ENCODE results near the gene GFPT2.
A peak's percentile ranks its signal among the peaks of the same experiment; 100 is the strongest.

The GFPT2 gene

DNA sequence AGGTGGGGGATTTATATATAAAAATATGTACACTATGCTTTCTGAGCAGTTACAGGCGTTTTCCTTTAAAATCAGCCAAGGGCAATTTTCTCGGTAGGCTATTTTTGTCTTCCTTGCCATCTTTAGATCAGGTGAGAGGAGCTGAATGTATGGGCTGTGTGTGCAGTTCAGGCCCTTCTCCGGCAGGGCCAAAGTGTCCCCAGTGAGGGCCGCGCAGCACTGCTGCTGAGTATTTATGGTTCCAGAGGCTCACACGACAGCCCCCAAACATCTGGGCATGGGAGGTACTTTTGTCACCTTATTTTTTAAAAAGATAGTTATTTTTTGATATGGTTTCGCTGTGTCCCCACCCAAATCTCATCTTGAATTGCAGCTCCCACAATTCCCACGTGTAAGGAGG, 11.5 kb downstream of the GFPT2 start:
- TF ChIP-seq, protein P1, sequence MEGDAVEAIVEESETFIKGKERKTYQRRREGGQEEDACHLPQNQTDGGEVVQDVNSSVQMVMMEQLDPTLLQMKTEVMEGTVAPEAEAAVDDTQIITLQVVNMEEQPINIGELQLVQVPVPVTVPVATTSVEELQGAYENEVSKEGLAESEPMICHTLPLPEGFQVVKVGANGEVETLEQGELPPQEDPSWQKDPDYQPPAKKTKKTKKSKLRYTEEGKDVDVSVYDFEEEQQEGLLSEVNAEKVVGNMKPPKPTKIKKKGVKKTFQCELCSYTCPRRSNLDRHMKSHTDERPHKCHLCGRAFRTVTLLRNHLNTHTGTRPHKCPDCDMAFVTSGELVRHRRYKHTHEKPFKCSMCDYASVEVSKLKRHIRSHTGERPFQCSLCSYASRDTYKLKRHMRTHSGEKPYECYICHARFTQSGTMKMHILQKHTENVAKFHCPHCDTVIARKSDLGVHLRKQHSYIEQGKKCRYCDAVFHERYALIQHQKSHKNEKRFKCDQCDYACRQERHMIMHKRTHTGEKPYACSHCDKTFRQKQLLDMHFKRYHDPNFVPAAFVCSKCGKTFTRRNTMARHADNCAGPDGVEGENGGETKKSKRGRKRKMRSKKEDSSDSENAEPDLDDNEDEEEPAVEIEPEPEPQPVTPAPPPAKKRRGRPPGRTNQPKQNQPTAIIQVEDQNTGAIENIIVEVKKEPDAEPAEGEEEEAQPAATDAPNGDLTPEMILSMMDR (conservative IDR thresholded peaks at IDR 0.05; ENCODE audit: low read depth, low read length), result no peak
- DNase-seq (ENCODE audit: low read depth), result no peak
- H3K4me3 ChIP-seq (ENCODE audit: low read depth, low read length), result no peak overlapping the region

DNA sequence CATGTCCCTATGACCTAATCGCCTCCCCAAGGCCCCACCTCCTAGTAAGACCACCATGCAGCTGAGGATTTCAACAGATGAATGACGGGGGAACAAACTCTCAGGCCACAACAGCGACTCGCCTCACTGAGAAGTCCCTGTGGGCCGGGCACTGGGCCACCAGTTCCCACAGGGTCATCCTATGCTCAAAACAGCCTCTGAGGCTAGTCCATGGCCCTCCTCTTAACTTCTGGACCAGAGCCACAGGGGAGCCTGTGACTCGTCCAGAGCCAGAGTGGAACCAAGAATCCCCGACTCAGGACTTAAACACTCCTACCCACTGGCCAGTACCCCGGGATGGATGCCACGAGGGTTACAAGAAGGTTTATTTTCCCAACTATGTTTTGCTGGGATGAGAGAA, 12.3 kb downstream of the GFPT2 start:
- H3K4me3 ChIP-seq (ENCODE audit: low read depth, low read length), result no peak overlapping the region
- TF ChIP-seq, protein P1 (conservative IDR thresholded peaks at IDR 0.05; ENCODE audit: low read depth, low read length), result no peak
- no peak for DNase-seq (ENCODE audit: low read depth)

DNA sequence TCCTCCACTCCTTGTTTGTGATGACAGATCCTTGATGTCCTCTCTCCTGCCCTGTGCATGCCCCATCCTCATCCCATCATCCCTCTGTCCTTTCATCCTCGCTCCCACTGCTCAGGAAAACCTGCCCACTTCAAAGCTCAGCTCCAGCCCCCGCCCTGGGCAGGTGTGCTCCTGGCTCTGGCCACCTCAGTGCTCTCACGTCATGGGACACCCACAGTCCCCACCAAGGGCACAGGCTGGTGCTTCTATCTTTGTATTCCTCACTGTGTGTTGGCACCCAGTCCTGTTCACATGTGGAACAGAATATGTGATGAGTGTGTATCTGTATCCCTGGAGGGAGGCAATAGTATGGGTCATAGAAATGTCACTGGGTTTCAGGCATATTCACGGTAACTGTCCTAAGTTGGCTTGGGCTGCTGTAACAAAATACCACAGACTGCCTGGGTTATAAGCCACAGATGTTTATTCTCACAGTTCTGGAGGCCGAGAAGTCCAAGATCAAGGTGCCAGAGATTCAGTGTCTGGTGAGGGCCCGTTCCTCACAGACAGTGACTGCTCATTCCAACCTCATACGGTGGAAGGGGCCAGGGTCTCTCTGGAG, 13.5 kb downstream of the GFPT2 start:
- peak; percentile 53 for DNase-seq (ENCODE audit: low read depth)

DNA sequence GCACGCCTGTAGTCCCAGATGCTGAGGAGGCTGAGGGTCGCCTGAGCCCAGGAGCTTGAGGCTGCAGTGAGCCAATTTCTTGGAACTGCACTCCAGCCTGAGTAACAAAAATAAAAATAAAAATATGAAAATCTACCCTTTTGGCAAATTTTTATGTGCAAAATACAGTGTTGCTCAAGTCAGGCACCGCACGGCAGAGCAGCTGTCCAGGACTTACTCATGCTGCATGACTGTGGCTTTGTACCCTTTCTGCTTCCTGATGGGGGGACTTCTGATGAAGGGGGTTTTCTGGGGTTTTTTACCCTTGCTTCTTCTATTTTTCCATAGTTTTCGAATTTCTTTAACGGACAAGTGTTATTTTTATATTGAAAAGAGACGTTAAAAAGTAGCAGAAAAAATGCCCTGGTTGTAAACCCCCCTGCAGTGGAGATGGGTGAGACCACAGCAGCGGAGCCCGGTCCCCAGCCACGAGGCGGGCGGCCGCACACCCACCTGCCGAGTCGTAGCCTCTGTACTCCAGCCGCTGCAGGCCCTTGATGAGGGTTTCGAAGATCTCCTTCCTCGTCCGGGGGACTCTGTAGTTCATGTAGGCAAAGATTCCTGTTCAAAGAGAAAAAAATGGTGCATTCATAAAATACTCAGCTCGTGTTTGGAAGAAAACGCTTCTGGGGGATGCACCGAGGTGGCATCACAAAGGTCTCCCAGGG, 15.0 kb downstream of the GFPT2 start:
- TF ChIP-seq, protein P1 (conservative IDR thresholded peaks at IDR 0.05; ENCODE audit: low read depth, low read length), result no peak
- H3K4me3 ChIP-seq (ENCODE audit: low read depth, low read length), result no peak overlapping the region
- DNase-seq (ENCODE audit: low read depth), result peak; percentile 67

More for the DNA sequence above, 13.5 kb downstream of the GFPT2 start:
- no peak overlapping the region for H3K4me3 ChIP-seq (ENCODE audit: low read depth, low read length)
- TF ChIP-seq, protein P1 (conservative IDR thresholded peaks at IDR 0.05; ENCODE audit: low read depth, low read length), result no peak

DNA sequence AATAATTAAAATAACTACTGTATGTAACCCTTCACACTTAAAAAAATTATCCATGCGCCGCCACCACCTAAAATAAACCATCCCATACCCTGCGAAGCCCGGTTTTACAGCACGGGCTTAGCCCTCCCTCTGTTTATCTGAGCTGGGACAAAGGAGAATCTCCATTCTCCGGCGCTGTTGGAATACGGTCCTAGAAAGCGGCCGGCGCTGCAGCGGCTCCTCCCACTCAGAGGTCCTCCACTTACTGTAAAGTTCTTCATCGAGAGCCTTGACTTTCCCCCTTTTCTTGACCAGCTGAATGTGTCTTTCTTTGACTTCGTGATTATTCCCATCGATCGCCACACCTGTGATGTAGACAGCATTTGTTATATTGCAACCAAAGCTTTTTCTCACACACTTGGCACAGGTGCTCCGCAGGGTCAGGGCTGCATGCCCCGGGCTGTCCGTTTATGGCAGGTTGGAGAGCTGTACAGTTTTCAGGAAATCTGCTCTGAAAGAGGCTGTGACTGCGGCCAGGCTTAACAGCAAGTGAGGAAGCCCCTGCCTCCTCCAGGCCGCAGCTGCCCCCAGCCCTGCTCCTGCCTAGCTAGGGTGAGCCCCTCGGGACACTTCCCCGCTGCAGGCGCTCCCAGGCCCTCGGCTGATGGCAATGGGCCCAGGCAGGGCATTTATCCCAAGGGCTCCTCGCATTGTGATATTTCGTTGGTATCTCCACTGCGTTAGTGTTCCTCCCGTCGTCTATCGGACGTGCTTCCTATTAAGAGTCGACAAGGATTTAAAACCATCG, 16.7 kb downstream of the GFPT2 start:
- DNase-seq (ENCODE audit: low read depth), result no peak
- H3K4me3 ChIP-seq (ENCODE audit: low read depth, low read length), result no peak overlapping the region
- TF ChIP-seq, protein P1 (conservative IDR thresholded peaks at IDR 0.05; ENCODE audit: low read depth, low read length), result no peak

DNA sequence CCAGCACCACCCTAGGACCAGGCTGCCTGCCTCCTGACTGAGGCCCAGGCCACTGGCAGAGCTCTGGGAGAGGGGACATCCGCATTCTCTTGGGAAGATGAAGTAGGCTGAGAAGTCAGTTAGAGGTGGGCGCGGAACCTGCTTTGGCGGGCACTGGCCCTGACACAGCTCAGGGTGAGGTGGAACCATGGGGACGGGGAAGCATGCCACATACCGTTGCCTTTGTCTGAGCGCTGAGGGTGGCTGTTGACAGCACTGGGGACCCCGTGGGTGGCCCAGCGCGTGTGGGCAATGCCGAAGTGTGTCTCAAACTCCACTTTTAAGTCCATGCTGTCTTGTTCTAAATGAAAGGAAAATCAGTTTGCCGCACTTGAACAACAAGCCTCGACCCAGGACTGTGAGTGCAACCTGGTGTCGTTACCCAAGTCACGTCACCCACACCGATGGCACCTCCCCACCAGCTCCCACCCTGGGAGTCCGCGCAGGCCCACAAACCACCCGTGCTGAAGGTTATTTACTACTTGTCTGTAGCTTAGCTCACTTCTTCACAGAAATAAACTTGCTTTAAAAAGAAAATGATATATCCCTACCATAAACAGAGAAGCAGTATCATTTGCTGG, 17.4 kb downstream of the GFPT2 start:
- no peak overlapping the region for H3K4me3 ChIP-seq (ENCODE audit: low read depth, low read length)
- DNase-seq (ENCODE audit: low read depth), result no peak
- TF ChIP-seq, protein P1 (conservative IDR thresholded peaks at IDR 0.05; ENCODE audit: low read depth, low read length), result no peak
